CD4-positive, alpha-beta T cell treated with Interleukin-15 for 4 hours (primary cell): Measurements from ENCODE around the gene WDR75.
"Not testable (repeated sequence)": the region's sequence is repeated elsewhere in the genome, so short reads cannot be mapped to it uniquely, and the experiment has no call there.

Experiments
- DNase-seq: peaks from one replicate; pipeline ENCODE4 v3.0.0-alpha.2; 2020; ENCODE audit warnings: low spot score

The WDR75 gene

DNA sequence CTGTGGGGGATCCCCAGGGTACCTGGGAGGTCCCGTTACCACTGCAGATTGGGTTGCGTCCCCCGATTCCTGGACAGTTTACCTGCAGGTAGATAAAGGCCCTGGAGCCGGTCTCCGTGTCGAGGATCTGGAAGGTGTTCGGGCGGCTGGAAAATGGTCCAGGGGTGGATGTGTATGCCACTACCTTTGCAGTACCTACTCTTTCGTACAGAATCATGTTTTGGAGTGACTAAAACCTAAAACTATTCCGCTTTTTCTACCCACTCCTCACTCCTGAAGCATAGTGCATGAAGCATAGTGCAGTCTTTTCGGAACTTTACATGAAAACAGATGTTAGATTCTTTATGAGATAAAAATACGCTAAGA lies 418 bp downstream of the WDR75 start:
- DNase-seq: no peak

DNA sequence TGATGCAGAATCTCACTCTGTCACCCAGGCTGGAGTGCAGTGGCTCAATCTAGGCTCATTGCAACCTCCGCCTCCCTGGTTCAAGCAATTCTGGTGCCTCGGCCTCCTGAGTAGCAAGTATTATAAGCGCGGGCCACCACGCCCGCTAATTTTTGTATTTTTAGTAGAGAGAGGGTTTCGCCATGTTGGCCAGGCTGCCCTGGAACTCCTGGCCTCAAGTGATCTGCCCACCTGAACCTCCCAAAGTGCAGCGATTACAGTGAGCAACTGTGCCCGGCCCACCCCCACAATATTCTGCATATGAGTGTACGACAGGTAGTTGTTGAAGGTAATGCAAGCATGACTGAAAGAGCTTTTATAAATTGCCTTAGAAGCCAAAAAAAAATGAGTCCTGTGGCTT lies 1.2 kb downstream of the WDR75 start:
- DNase-seq: no peak

DNA sequence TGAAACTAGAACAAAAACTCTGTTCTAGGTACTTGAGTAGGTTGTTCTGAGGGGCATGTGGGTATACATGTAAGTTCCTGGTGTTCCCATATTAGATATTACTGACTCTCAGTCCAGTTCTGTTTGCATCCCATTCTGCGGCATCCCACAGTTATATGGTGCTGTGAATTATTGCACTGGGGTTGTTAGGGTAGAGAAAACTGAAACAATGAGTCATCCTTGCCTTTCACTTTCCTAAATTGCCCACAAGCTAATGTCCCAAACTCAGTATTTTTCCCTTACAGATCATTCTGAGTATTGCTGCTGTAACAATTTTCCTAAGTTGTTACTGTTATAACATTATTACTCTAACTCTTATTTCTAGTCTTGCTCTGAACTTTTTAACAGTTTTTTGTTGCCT lies 3.0 kb downstream of the WDR75 start:
- no peak for DNase-seq

DNA sequence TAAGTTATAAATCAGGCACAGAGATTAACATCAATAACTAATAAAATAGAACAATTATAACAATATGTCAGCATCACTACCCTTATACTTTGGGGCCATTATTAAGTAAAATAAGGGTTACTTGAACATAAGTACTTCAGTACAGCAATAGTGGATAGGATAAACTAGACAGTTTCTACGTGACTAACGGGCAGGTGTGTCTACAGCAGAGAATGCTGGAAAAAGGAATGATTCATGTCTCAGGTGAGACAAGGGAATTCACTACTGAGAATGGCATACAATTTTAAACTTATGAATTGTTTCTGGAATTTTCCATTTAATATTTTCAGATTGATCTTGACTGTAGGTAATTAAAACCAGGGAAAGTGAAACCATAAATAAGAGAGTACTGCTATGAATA lies 5.5 kb downstream of the WDR75 start:
- no peak for DNase-seq

DNA sequence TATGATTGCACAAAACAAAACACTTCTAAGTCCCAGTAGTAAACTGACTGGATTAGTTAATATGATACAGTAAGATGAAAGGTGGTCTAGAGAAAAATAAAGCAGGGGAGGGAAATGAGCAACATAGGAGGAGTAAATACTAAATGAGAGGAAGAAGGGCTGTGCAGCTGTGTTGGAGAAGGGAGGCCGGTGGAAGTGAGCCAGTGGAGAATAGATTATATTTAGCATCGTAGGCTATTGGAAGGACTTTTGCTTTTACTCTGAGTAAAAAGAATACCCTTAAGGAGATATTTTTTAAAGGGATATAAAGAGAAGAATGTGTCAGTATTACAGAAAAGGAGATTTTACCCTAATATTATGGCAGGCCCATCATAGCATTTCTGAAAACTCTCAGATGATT lies 12.7 kb downstream of the WDR75 start:
- DNase-seq: no peak

DNA sequence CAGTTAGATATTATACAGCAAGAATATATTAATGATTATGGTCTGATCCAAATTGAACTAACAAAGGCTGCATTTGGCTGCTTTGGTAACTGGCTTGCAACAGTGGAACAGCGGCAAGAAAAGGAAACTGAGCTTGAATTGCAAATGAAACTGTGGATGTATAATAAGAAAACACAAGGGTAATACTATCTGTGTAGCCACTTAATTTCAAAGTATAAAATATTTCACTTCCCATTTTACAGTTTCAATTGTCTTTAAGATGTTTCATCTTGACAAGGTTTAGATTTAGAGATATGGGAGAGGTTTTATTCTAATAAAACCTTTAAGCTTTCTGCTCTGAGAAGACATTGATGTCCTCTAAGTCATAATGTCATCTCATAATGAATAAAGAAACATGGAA lies 23.8 kb downstream of the WDR75 start:
- no peak for DNase-seq

DNA sequence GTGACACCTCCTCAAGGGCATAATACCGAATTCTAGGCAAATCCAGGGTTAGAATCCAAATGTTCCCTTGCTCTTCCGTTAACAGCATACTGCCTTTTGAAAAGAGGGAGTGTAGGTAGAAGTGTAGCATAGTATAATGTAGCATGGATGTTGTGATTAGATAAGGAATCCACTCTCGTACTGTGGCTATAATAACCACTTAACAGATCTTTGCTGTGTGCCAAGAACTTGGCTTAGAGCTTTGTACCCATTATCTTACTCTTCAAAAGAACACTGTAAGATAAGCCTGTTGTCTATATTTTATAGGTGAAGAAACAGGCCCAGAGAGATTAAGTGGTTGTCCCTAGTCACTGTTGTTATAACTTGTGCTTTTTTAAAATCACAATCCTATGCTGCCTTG lies 24.2 kb downstream of the WDR75 start:
- DNase-seq: no peak

DNA sequence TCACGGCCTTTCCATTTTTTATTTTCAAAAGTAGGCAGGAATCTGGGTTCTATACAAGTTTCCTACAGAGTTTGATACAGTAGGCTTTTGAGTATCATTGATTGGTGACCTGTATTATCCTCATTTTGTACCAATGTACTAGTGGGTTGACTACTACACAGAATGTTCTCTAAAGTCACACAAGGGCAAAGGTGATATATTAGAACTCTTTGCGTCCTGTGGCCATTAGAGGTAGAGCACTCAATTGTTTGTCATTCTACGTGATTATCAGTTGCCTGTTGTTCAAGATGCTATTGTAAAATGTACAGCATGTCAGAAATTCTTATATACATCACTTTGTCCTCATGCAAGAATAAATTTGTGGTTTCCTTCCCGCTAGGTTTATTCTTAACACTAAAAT lies 24.8 kb downstream of the WDR75 start:
- DNase-seq: no peak

DNA sequence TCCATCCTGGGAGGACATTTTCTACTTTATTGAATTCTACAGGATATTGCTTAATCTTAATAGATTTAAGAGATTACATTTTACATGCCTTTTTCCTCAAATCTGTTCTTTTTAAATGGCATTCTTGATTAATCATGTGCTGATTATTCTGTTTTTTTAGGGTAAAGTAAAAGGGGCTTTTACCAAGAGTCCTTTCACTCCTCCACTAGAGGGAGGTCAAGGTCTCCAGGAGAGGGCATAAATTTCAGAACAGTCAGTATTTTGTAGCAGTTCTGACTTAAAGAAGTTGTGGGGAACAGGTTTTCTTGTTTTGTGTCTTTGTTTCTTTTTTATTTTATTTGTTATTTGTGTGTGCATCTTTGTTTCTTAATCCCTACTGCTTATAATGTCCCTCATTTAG lies 25.4 kb downstream of the WDR75 start:
- DNase-seq: peak; percentile 7

DNA sequence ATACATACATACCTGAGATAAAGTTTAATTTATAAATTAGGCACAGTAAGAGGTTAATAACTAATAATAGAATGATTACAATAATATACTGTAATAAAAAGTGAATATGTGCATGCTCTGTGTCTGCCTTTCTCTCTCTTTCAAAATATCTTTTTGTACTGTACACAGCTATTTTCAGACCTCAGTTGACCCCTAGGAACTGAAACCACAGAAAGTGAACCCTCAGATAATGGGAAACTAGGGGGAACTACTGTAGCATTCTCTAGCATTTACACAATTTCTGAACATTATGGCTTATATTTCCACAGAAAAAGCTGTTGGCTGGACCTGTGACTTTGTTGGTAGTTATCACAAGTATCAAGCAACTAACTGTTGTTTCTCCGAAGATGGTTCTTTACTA lies 25.9 kb downstream of the WDR75 start:
- no peak for DNase-seq

DNA sequence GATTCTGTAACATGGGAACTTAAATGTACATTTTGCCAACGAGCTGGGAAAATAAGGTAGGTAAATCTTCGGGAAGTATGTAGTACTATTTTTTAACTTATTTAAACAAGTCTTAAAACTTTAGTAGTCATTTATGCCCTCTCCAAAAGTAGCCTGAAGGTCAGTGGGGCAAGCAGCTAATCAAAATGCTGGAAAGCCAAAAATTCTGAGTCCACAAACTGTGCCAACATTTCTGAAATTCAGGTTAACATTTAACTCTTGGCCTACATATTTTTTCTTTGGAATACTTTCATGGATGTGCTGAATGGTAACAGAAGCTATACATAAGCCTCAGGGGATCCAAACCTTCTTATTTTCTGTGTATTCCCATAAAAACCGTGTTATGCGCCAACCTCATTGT lies 26.3 kb downstream of the WDR75 start:
- DNase-seq: no peak

DNA sequence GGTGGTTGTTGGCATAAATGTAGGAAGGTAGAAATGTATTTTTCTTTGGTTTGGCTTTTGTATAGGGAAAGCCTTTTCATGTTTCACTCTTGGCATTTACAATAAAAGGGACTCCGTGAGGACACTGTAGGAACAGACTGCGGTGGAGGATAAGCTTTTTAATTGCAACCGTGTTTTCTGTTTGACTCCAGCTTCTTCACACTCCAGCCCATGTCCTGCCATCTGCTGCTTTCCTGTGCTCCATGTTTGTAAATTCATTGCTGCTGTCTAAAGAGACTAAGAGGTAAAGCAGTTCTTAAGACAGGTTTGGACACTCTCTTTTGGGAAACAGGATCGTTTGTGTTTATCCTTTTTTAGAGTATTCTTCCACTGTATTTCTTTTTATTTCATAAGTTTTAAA lies 33.3 kb downstream of the WDR75 start:
- DNase-seq: no peak

DNA sequence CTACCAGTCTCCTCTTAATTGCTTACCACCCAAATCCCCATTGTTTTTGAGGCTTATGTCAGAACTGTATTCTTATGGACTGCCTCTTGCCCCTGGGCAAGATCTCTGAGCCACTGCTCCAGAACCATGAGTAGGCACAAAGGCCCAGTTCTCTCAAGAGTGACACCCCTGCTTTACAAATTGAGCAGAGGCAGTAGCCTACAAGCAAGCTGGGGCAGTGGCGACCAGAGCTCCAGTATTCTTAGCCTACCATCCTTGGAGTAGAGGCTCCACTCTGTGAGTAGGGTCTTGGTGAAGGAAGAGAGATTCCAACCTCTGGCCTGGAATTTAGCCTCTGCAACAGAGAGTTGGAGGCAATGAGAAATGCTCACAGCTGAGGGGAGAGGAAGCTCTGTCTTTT lies 36.5 kb downstream of the WDR75 start:
- DNase-seq: no peak

DNA sequence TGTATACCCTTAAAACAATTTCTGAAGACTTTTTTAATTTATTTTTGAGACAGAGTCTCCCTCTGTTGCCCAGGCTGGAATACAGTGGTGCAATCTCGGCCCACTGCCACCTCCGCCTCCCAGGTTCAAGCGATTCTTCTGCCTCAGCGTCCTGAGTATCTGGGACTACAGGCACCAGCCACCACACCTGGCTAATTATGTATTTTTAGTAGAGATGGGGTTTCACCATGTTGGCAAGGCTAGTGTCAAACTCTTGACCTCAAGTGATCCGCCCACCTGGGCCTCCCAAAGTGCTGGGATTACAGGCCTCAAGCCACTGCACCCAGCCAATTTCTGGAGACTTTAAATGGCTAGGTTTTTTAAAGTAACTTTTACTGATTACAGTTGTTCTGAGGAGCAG lies 37.0 kb downstream of the WDR75 start:
- not testable (repeated sequence) for DNase-seq

DNA sequence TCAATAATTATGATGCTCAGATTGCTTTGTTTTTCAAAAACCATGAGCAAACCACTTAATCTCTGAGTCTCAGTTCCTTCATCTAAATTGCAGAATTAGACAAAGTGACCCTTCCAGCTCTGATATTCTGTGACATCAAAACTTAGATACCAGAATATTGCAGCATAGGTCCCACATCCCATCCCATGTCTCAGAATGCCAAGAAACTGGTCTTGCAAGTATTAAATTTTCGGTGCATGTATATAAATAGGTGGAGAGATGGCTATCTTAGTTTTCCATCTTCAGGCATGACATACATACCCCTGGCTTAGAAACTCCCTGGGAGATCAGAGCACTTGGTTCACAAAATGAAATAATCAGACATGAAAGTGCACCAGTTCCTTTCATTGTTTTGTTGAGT lies 39.8 kb downstream of the WDR75 start:
- no peak for DNase-seq

DNA sequence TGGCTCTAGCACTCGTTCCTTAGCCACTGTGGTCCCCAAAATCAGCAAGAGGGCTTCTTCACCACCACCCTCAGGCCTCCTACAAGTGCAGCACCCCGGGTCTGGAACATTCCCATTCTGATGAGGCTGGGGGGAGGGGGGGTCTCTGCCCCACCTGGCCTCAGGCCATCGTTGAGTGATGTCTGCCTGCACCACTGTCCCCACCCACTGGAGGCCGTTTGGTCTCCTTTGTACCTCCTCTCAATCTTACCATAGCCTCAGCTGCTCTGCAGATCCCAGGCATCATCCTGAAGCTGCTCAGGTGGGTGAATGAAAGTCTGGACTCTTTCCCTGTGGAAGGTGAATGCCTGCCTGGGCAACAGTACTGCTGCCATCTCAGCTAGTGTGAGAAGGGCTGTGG lies 42.3 kb downstream of the WDR75 start:
- DNase-seq: no peak

DNA sequence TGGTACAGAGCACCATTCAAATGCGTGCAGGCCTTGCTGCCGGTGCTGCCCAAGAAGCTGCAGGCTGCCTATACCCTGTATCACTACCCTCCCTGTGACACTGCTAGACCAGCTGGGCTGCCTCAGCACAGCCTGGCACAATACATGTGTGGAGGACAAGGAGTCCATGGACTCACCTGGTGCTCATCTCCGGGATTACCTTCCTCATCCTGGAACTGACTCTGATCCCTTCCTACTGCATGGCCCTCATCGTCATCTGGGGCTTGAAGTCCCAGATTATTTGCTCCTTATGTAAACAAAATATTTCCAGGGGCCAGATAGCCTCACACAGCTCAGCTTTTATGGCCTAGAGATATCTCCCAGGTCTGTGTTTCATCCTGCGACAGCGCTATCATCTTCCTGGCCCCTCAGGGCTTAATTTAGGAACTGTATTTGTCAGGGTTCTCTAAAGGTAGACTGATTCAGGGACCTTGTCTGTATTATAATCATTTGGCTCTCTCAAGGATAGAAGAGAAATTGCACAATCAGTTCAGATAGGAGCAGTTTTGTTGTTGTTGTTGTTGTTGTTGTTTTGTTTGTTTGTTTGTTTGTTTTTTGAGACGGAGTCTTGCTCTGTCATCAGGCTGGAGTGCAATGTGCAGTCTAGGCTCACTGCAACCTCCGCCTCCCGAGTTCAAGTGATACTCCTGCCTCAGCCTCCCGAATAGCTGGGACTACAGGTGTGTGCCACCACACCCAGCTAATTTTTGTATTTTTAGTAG lies 42.9 kb downstream of the WDR75 start:
- no peak for DNase-seq

DNA sequence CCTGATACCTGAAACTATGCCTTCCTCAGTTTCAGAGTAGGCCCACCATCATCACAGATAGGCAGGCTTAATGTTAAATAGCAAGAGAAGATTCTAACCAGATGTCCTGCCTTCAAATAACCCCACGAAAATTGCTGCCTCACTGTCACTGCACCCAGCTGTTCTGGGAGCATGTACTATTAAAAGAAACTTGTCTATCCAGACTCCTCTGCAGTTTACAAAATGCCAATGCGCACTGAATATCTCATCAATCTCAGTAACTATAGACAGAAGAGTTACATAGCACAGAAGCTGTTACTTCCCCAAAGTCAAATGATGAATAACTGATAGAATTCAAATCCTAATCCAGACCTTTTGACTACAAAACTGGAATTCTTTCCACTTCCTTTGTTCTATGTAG lies 43.9 kb downstream of the WDR75 start:
- DNase-seq: no peak

DNA sequence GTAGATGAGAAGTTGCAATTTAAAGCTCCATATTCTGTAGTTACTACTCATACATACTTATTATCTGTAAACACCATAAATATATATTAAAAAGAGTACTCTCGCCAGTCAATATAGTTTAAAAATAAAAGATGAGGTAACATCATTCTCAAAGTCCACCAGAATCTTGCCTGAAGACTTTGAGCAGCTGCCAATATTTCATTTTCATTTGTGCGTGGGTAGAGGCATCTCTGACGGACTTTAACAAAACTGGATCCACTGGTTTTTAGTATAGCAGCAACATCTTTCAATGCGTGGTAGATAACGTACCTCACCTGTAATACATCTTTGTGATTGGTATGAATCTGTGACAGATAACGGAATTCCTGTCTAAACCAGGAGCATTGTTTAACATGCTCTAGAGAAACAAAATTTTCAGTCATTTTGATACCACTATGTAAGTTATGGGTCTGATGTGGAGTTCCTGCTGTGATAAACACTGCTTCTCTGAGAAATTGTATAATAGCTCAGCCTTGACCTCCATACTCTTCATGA lies 45.0 kb downstream of the WDR75 start:
- DNase-seq: no peak

DNA sequence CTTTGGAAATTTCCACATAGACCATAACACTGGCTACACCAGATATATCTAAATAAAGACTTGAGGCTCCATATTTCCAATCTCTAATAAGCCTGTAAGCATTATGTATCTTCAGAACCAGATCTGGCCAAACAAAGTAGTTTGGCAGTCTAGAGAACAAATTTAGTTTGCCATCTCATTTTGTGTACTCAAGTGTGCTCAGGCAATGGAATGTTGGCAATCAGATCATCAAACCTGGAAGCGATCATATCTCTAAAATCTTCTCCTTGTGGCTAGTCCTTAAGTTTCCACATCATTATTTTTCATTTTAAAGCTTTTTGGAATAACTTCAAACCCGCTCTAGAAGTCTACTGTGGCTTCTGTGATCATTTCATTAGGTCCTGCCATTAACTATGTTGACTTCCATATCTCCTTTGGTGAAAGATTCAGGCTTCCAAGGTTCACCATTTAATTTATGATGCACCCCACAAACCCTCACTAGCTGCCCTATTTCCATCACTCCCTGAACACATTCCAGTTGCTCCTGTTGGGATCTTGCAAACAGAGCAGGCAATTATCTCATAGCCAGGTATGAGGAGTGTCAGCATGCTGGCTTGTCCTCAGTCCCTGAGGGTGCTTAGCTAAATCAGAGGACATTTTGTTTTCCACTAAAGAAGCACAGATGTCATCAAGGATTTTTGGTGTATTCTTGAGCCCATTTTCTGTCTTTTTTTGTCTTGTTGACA lies 46.2 kb downstream of the WDR75 start:
- no peak for DNase-seq

DNA sequence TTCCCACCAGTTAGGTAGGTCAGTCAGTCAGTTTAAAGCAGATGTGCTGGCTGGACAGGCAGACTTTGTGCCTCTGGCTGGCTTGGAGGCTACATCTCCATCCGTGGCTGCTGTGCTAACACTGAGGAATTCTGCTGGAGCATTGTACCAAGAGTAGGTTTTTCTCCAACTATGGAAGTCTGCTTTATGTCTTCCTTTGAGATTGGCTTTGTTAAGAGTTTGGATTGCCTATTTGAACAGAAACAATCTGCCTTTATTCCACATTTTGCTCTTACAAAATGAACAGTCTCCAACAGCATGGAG lies 46.7 kb downstream of the WDR75 start:
- no peak for DNase-seq

DNA sequence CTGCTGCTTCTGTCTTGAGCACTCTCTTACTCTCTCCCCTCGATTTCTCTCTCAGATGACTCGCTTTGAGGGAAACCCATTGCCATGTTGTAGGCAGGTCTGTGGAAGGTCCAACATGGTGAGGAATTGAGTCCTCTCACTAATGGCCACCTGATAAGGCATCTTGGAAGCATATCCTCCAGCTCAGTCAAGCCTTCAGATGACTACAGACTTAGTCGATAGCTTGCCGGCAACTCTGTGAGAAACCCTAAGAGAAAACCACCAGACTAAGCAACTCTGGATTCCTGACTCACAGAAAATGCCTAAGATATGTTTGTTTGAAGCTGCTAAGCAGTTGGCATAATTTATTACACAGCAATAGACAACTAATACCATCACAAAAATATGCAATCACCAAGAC lies 51.2 kb downstream of the WDR75 start:
- no peak for DNase-seq

DNA sequence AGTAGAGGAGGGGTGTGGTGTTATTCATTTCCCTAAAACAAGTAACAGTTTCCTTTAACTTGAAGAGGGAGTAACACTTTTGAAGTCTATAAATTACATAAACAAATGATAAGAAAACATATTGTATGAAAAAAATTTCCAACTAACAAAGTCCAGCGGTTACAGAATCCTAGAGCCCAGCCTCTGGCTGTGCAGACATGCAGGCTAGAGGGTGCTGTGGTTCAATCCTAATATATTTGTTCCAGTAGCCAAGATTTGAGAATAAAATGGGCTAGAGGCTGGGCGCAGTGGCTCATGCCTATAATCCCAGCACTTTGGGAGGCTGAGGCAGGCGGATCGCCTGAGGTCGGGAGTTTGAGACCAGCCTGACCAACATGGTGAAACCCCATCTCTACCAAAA lies 56.9 kb downstream of the WDR75 start:
- no peak for DNase-seq

DNA sequence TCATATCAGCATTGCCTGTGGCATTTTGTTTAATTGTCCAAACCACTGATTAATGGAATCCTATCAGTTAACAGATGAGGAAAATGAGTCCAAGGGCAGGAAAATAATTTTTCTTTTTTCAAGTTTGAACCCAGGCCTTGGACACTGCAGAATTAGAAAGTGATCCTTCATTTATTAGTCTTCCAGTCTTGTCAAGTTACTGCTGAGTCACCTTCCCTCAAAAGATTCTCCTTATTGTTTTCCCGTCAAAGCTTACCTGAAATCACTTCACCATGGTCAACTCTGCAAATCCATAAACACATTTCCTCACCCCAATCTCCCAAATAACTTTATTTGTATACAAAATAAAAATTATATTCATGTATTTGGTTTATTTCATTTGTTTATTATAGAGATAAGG lies 57.9 kb downstream of the WDR75 start:
- DNase-seq: no peak
